HG02970 (cell line): ENCODE data around the gene RPL7A.
A peak's percentile ranks its signal among the peaks of the same experiment; 100 is the strongest.
"Not testable (repeated sequence)": the region's sequence is repeated elsewhere in the genome, so short reads cannot be mapped to it uniquely, and the experiment has no call there.

Source experiments
- ATAC-seq: cut with Tn5 transposase; IDR thresholded peaks from one replicate; pipeline ENCODE4 v1.9.1; 2021; ENCODE audit warnings: mild to moderate bottlenecking, moderate library complexity, moderate number of reproducible peaks; ENCODE audit not compliant: unreplicated experiment, low FRiP score

RPL7A gene

GRCh38 chr9:133327021-133327420 lies 21.0 kb upstream of the RPL7A start:
- not testable (repeated sequence) for ATAC-seq

GRCh38 chr9:133327834-133328484 lies 20.1 kb upstream of the RPL7A start:
- no peak for ATAC-seq

GRCh38 chr9:133329306-133330156 lies 18.5 kb upstream of the RPL7A start:
- not testable (repeated sequence) for ATAC-seq

- ATAC-seq = no peak
Measured at GRCh38 chr9:133331221-133331620, 16.8 kb upstream of the RPL7A start.

GRCh38 chr9:133331641-133332380 lies 16.2 kb upstream of the RPL7A start:
- no peak for ATAC-seq

GRCh38 chr9:133332381-133332730 lies 15.7 kb upstream of the RPL7A start:
- ATAC-seq = no peak

- no peak for ATAC-seq
Measured at GRCh38 chr9:133333011-133333410, 15.0 kb upstream of the RPL7A start.

GRCh38 chr9:133333566-133333965 lies 14.5 kb upstream of the RPL7A start:
- no peak for ATAC-seq

GRCh38 chr9:133334161-133334560 lies 13.9 kb upstream of the RPL7A start:
- no peak for ATAC-seq

GRCh38 chr9:133334888-133335287 lies 13.1 kb upstream of the RPL7A start:
- ATAC-seq = not testable (repeated sequence)

GRCh38 chr9:133335924-133336811 lies 11.8 kb upstream of the RPL7A start, which contains the start of gene SURF6:
Gene SURF6, minus strand, starts transcription at chr9:133336188. Its CDS starts 56 bp downstream, at chr9:133336132.
- peak; percentile 88 for ATAC-seq

GRCh38 chr9:133339641-133340040 lies 8.4 kb upstream of the RPL7A start:
- no peak for ATAC-seq

- no peak for ATAC-seq
Measured at GRCh38 chr9:133340256-133340655, 7.8 kb upstream of the RPL7A start.

GRCh38 chr9:133340916-133341315 lies 7.1 kb upstream of the RPL7A start:
- no peak for ATAC-seq

GRCh38 chr9:133341369-133342068 lies 6.5 kb upstream of the RPL7A start:
- ATAC-seq = no peak

- no peak for ATAC-seq
Measured at GRCh38 chr9:133342069-133342406, 6.0 kb upstream of the RPL7A start.

- no peak for ATAC-seq
Measured at GRCh38 chr9:133342570-133342969, 5.4 kb upstream of the RPL7A start.

- ATAC-seq = no peak
Measured at GRCh38 chr9:133344071-133344470, 3.9 kb upstream of the RPL7A start.

- no peak for ATAC-seq
Measured at GRCh38 chr9:133344979-133345378, 3.0 kb upstream of the RPL7A start.

- ATAC-seq = no peak
Measured at GRCh38 chr9:133345596-133345995, 2.4 kb upstream of the RPL7A start.
